ENCODE results near the gene TMLHE.
A peak's percentile ranks its signal among the peaks of the same experiment; 100 is the strongest.
"Not testable (repeated sequence)": the region's sequence is repeated elsewhere in the genome, so short reads cannot be mapped to it uniquely, and the experiment has no call there.

Gene TMLHE

GRCh38 chrX:155612312-155613224, at the start of gene TMLHE, which contains the start of gene SPRY3:
TMLHE (minus strand) TSS chrX:155612952; CDS start chrX:155545276, 67,676 bp downstream.
SPRY3 (plus strand) TSS chrX:155612586.
- peak; percentile 44 to 45 for DNase-seq (ENCODE audit: low read depth in 2 of 2)

GRCh38 chrX:155662282-155662681, 49.5 kb upstream of the TMLHE start:
- no peak for DNase-seq (ENCODE audit: low read depth in 2 of 2)

GRCh38 chrX:155645180-155645579, 32.4 kb upstream of the TMLHE start:
- no peak for DNase-seq (ENCODE audit: low read depth in 2 of 2)

GRCh38 chrX:155643240-155643639, 30.5 kb upstream of the TMLHE start:
- DNase-seq (ENCODE audit: low read depth in 2 of 2) = no peak

GRCh38 chrX:155641371-155641770, 28.6 kb upstream of the TMLHE start:
- DNase-seq (ENCODE audit: low read depth in 2 of 2) = not testable (repeated sequence)

- DNase-seq (ENCODE audit: low read depth in 2 of 2) = no peak
Measured at GRCh38 chrX:155637714-155638113, 25.0 kb upstream of the TMLHE start.

GRCh38 chrX:155635019-155635418, 22.3 kb upstream of the TMLHE start:
- not testable (repeated sequence) for DNase-seq (ENCODE audit: low read depth in 2 of 2)

- no peak for DNase-seq (ENCODE audit: low read depth in 2 of 2)
Measured at GRCh38 chrX:155632431-155633100, 19.8 kb upstream of the TMLHE start.

- DNase-seq (ENCODE audit: low read depth in 2 of 2) = not testable (repeated sequence)
Measured at GRCh38 chrX:155620110-155620509, 7.4 kb upstream of the TMLHE start.

GRCh38 chrX:155615938-155616337, 3.2 kb upstream of the TMLHE start:
- DNase-seq (ENCODE audit: low read depth in 2 of 2) = no peak

GRCh38 chrX:155613927-155614559, 1.3 kb upstream of the TMLHE start:
- no peak for DNase-seq (ENCODE audit: low read depth in 2 of 2)

GRCh38 chrX:155611302-155611701, 1.4 kb downstream of the TMLHE start:
- no peak for DNase-seq (ENCODE audit: low read depth in 2 of 2)

GRCh38 chrX:155592981-155593380, 19.8 kb downstream of the TMLHE start:
- DNase-seq (ENCODE audit: low read depth in 2 of 2) = no peak

GRCh38 chrX:155592331-155592730, 20.4 kb downstream of the TMLHE start:
- DNase-seq (ENCODE audit: low read depth in 2 of 2) = no peak

GRCh38 chrX:155577682-155578081, 35.1 kb downstream of the TMLHE start:
- no peak for DNase-seq (ENCODE audit: low read depth in 2 of 2)

- DNase-seq (ENCODE audit: low read depth in 2 of 2) = no peak
Measured at GRCh38 chrX:155563099-155563498, 49.7 kb downstream of the TMLHE start.

GRCh38 chrX:155544881-155545280, 67.9 kb downstream of the TMLHE start:
- no peak for DNase-seq (ENCODE audit: low read depth in 2 of 2)

- DNase-seq (ENCODE audit: low read depth in 2 of 2) = no peak
Measured at GRCh38 chrX:155535866-155536265, 76.9 kb downstream of the TMLHE start.

GRCh38 chrX:155534800-155535199, 78.0 kb downstream of the TMLHE start:
- no peak for DNase-seq (ENCODE audit: low read depth in 2 of 2)

- not testable (repeated sequence) for DNase-seq (ENCODE audit: low read depth in 2 of 2)
Measured at GRCh38 chrX:155527023-155527422, 85.7 kb downstream of the TMLHE start.

GRCh38 chrX:155514225-155514624, 98.5 kb downstream of the TMLHE start:
- DNase-seq (ENCODE audit: low read depth in 2 of 2) = no peak

GRCh38 chrX:155505296-155505695, 107.5 kb downstream of the TMLHE start:
- no peak for DNase-seq (ENCODE audit: low read depth in 2 of 2)
